Esophagus muscularis mucosa (tissue), 4 donors: Measurements from ENCODE around the gene COPS4. TPM values are rescaled to one million over a fixed set of nuclear protein-coding genes. Genes with fewer than 3 reads are reported as not detected.
A peak's percentile ranks its signal among the peaks of the same experiment; 100 is the strongest.
"Not testable (repeated sequence)": the region's sequence is repeated elsewhere in the genome, so short reads cannot be mapped to it uniquely, and the experiment has no call there.

Experiments
- DNase-seq: peaks from one replicate; pipeline ENCODE4 v3.0.0-alpha.2; 2017; ENCODE audit errors: extremely low spot score
- H3K27ac ChIP-seq, 4 donors: fragments of 200-600 bp; sonication (generic); replicated peaks in 1 of 4; 1 replicate in 3 of 4; 2 replicates in 1 of 4; pipeline ENCODE4 v1.5.1; 2016 to 2019; ENCODE audit warnings: mild to moderate bottlenecking in 1 of 4
- H3K27me3 ChIP-seq, 4 donors: fragments of 200-600 bp; sonication (generic); one replicate each; pipeline versions ENCODE4 v1.5.1 to v1.6.0; 2016 to 2019
- H3K36me3 ChIP-seq, 4 donors: fragments of 200-600 bp; sonication (generic); one replicate each; pipeline ENCODE4 v1.5.1; 2016 to 2019
- H3K4me1 ChIP-seq, 4 donors: fragments of 200-600 bp; sonication (generic); one replicate each; pipeline ENCODE4 v1.5.1; 2016 to 2019
- H3K4me3 ChIP-seq, 4 donors: fragments of 200-600 bp; sonication (generic); 1 replicate in 2 of 4; 2 replicates in 2 of 4; pipeline ENCODE4 v1.5.1; 2016 to 2019; ENCODE audit warnings: mild to moderate bottlenecking in 4 of 4, moderate library complexity in 1 of 4
- H3K9me3 ChIP-seq, 4 donors: fragments of 200-600 bp; sonication (generic); 1 replicate in 3 of 4; 2 replicates in 1 of 4; pipeline ENCODE4 v1.5.1; 2016 to 2019
- EP300 ChIP-seq: sonication (generic); formaldehyde crosslinking; IDR thresholded peaks from one replicate; pipeline ENCODE4 v1.6.1; 2017; ENCODE audit warnings: antibody characterized with exemption
- POLR2A ChIP-seq: fragments of 450-650 bp; IDR thresholded peaks from one replicate; pipeline ENCODE4 v1.6.1; 2017; ENCODE audit warnings: antibody characterized with exemption, moderate library complexity, mild to moderate bottlenecking, low read depth
- POLR2AphosphoS5 ChIP-seq, 2 donors: sonication (generic); formaldehyde crosslinking; IDR thresholded peaks; one replicate each; pipeline ENCODE4 v1.6.1; 2017; ENCODE audit warnings: antibody characterized with exemption in 2 of 2
- WGBS: methylation state at CpG from one replicate; pipeline ENCODE4 v1.1.5; 2018; 5-methylcytosine and 5-hydroxymethylcytosine counted together
- intact Hi-C: fragments of 100-400 bp; cut with DNase I; formaldehyde crosslinking; loops from one replicate; pipeline ENCODE4 v1.15.1; 2023
- total RNA-seq, 4 donors: library from RNA; depleted of rRNA; stranded (reverse); fragments of >200 nt; gene quantifications; one replicate each; pipeline versions ENCODE4 v1.1.0 to v1.2.1, GENCODE V29; 2016
- TF ChIP-seq, protein P1 (sequence below), 3 experiments: fragments of 200-600 bp in 2 of 3; fragments of 450-650 bp in 1 of 3; sonication (generic) in 2 of 3; IDR thresholded peaks; one replicate each; pipeline ENCODE4 v1.5.1; 2017 to 2019; ENCODE audit warnings: antibody characterized with exemption in 3 of 3, mild to moderate bottlenecking in 2 of 3, moderate library complexity in 1 of 3

COPS4 gene
- total RNA-seq, 4 donors from 2014 or later, result 54.8 to 63.7 (median 57.7) TPM

DNA sequence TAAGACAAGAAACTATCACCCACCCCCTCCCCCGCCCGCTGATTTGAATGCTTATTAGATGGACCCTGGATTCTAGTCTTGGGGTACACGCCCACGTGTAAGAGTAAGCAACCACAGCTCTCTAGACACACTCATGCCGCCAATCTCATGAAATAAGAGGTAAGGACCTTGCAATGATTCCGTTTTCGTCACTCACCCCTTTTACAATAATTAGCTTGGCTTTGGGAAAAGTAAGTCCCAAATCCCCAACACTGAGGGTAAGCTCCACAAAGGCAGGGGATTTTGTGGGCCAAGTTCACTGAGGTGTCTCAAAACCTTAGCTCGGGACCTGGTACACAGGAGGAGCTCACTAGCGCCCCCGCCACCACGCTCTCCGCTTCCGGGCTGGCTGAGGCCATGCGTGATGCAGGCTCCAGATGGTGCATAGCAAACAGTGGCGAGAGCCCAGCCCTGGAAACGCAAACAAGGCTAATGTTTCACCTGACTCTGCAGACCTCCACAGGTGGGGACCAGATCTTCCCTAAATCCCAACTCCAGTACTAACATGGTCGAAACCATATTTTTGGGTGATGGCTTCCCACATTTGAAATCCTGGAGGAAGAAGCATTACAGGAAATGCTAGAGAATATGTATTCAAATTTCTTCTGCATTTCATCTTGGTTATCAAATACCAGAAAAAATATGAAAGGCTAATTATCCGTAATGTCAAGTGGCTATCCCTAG is 75.4 kb downstream of the COPS4 start:
- Histone ChIP-seq H3K4me1 (peaks cover 8 to 16% (median 15%) of the 10 kb centered on the region in 4 donors), H3K27ac (peak overlapping the region; percentile 12 to 61 (median 44)), H3K36me3 (no peaks in the 10 kb centered on the region), H3K27me3 (no peaks in the 10 kb centered on the region), H3K4me3 (peak overlapping the region; percentile 51 to 74 (median 60)), H3K9me3 (no peaks in the 10 kb centered on the region)
- TF ChIP-seq POLR2A (no peak), POLR2AphosphoS5 (IDR thresholded peaks at IDR 0.05) (peak in 1 of 2 donors; percentile 64), EP300 (no peak)
- TF ChIP-seq, protein P1, sequence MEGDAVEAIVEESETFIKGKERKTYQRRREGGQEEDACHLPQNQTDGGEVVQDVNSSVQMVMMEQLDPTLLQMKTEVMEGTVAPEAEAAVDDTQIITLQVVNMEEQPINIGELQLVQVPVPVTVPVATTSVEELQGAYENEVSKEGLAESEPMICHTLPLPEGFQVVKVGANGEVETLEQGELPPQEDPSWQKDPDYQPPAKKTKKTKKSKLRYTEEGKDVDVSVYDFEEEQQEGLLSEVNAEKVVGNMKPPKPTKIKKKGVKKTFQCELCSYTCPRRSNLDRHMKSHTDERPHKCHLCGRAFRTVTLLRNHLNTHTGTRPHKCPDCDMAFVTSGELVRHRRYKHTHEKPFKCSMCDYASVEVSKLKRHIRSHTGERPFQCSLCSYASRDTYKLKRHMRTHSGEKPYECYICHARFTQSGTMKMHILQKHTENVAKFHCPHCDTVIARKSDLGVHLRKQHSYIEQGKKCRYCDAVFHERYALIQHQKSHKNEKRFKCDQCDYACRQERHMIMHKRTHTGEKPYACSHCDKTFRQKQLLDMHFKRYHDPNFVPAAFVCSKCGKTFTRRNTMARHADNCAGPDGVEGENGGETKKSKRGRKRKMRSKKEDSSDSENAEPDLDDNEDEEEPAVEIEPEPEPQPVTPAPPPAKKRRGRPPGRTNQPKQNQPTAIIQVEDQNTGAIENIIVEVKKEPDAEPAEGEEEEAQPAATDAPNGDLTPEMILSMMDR (IDR thresholded peaks at IDR 0.05), result peak; percentile 49 to 58 (median 49)
- DNase-seq, result peak; percentile 92
- 12% methylated on average over 10 of the region's 18 CpGs for WGBS
- intact Hi-C loops, result loop anchor here (5.0 kb wide), 1 partner anchor 33 kb away; no protein-coding TSS in a partner anchor

- no peaks in the 10 kb centered on the region for H3K27me3 ChIP-seq
- H3K27ac ChIP-seq, result no peak overlapping the region
- DNase-seq, result no peak
- intact Hi-C loops, result loop anchor here (5.0 kb wide), 1 partner anchor 34 kb away; no protein-coding TSS in a partner anchor
- WGBS, result 83% methylated on average over 8 of the region's 8 CpGs
- no peaks in the 10 kb centered on the region for H3K9me3 ChIP-seq
- H3K4me3 ChIP-seq, result no peak overlapping the region
- TF ChIP-seq, protein P1 (IDR thresholded peaks at IDR 0.05), result no peak
- TF ChIP-seq EP300 (no peak), POLR2AphosphoS5 (IDR thresholded peaks at IDR 0.05) (no peak), POLR2A (no peak)
- no peaks in the 10 kb centered on the region for H3K36me3 ChIP-seq
- peaks cover 8 to 16% (median 15%) of the 10 kb centered on the region in 4 donors for H3K4me1 ChIP-seq
Measured at GRCh38 chr4:83110970-83111750, 76.2 kb downstream of the COPS4 start.

DNA sequence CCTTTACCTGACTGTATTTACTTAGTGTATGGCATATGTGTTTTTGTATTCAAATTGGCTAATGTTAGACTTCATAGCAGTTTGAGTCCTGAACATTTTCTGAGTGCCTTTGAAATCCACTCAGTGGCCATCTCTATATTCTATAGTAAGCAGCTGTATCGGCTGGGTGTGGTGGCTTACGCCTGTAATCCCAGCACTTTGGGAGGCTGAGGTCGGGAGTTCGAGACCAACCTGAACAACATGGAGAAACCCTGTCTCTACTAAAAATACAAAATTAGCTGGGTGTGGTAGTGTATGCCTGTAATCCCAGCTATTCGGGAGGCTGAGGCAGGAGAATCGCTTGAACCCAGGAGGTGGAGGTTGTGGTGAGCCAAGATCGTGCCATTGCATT is 76.8 kb downstream of the COPS4 start:
- not testable (repeated sequence) for H3K4me3 ChIP-seq, H3K27ac ChIP-seq, H3K9me3 ChIP-seq, DNase-seq, H3K27me3 ChIP-seq, H3K36me3 ChIP-seq
- intact Hi-C loops, result loop anchor here (5.0 kb wide), 1 partner anchor 34 kb away; no protein-coding TSS in a partner anchor
- WGBS, result 82% methylated on average over 7 of the region's 7 CpGs
- H3K4me1 ChIP-seq, result peaks cover 8 to 16% (median 15%) of the 10 kb centered on the region in 4 donors

DNA sequence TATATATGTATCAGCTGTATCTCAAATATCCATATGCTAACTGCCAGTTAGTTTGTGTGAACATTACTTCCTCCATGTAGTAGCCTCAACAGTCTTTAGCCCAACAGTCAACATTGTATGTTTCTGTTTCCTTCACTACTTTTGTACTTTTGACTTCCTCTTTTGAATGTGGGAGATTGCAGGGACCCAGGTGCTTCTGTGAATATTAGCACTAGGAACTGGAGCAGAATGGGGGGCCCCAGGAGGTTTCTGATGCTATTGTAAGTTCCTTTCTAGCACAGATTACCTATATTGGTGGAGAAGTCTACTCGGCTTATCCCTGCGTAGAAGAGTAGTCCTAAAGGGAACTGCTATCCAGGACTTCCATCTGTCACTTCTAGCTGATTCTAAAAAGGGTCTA is 77.2 kb downstream of the COPS4 start:
- Histone ChIP-seq H3K9me3 (no peaks in the 10 kb centered on the region), H3K27me3 (no peaks in the 10 kb centered on the region), H3K36me3 (no peaks in the 10 kb centered on the region), H3K4me3 (no peak overlapping the region), H3K27ac (no peak overlapping the region), H3K4me1 (peaks cover 8 to 16% (median 15%) of the 10 kb centered on the region in 4 donors)
- TF ChIP-seq, protein P1 (IDR thresholded peaks at IDR 0.05), result no peak
- TF ChIP-seq POLR2AphosphoS5 (IDR thresholded peaks at IDR 0.05), result no peak
- no peak for TF ChIP-seq POLR2A
- no peak for TF ChIP-seq EP300
- 91% methylated on average over 2 of the region's 2 CpGs for WGBS
- DNase-seq, result no peak
- intact Hi-C loops, result loop anchor here (5.0 kb wide), 1 partner anchor 35 kb away; no protein-coding TSS in a partner anchor
